ENCODE measurements around the gene SORL1-AS1.

SORL1-AS1 gene

DNA sequence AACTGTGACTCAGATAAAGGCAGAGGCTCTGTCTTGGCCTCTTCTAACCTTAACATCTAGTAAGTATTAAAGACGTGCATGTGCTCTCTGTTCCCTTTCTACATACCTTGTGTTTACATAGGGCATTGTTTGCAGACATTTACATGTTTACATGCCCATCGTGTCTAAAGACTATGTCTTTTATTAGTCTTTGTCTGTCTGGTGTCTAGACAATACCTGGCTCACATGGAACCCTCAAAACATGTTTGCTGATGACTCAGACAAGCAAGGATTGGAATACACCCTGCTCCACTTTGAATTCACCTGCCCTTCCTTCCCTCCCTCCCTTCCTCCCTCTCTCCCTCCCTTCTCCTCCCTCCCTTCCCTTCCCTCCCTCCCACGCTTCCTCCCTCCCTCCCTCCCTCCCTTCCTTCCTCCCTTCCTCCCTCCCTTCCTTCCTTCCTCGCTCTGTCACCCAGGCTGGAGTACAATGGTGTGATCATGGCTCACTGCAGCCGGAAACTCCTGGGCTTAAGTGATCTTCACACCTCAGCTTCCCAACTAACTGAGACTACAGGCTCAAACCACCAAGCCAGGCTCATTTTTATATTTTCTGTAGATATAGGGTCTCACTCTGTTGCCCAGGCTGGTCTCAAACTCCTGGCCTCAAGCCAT lies 23.7 kb upstream of the SORL1-AS1 start:
- DNase-seq (ENCODE audit: low spot score): no peak

DNA sequence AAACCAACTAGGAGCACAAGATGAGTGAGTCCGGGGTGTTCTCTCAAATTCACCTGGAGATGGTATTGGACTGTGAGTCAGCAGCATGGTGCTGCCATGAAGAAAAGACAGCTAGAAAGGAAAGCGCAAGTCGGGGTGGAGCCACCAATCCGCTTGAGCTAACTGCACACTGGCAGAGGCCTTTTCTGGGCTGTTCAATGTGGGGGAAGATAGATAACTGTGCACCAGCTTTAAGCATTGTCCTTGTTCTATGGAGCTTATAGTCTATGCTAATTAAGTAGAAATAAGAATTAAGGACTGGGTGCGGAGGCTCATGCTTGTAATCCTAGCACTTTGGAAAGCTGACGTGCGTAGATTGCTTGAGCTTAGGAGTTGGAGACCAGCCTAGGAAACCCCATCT lies 21.9 kb upstream of the SORL1-AS1 start:
- no peak for DNase-seq (ENCODE audit: low spot score)

GRCh38 chr11:121473064-121473777 lies 20.5 kb upstream of the SORL1-AS1 start:
- peak; percentile 98 for DNase-seq (ENCODE audit: low spot score)

GRCh38 chr11:121472312-121472711 lies 19.5 kb upstream of the SORL1-AS1 start:
- DNase-seq (ENCODE audit: low spot score): no peak

- no peak for DNase-seq (ENCODE audit: low spot score)
Measured at GRCh38 chr11:121471167-121471566, 18.4 kb upstream of the SORL1-AS1 start.

- no peak for DNase-seq (ENCODE audit: low spot score)
Measured at GRCh38 chr11:121469910-121470309, 17.1 kb upstream of the SORL1-AS1 start.

GRCh38 chr11:121467965-121468364 lies 15.2 kb upstream of the SORL1-AS1 start:
- DNase-seq (ENCODE audit: low spot score): no peak

- DNase-seq (ENCODE audit: low spot score): no peak
Measured at GRCh38 chr11:121467471-121467870, 14.7 kb upstream of the SORL1-AS1 start.

GRCh38 chr11:121466063-121466794 lies 13.5 kb upstream of the SORL1-AS1 start:
- DNase-seq (ENCODE audit: low spot score): no peak

DNA sequence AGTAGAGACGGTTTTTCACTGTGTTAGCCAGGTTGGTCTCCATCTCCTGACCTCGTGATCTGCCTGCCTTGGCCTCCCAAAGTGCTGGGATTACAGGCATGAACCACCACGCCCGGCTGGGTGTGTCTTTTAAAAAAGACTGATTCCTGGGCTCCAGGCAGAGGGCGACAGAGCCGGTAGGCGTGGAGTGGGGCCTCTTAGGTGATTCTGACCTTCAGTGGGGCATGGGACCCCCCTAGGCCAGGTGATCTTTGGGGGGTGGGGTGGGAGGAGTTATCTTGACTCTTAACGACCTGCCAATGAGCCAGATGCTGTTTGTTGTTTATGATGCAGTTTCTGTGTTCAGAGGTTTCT lies 12.9 kb upstream of the SORL1-AS1 start:
- no peak for DNase-seq (ENCODE audit: low spot score)

GRCh38 chr11:121464352-121464946 lies 11.7 kb upstream of the SORL1-AS1 start:
- peak; percentile 87 for DNase-seq (ENCODE audit: low spot score)

DNA sequence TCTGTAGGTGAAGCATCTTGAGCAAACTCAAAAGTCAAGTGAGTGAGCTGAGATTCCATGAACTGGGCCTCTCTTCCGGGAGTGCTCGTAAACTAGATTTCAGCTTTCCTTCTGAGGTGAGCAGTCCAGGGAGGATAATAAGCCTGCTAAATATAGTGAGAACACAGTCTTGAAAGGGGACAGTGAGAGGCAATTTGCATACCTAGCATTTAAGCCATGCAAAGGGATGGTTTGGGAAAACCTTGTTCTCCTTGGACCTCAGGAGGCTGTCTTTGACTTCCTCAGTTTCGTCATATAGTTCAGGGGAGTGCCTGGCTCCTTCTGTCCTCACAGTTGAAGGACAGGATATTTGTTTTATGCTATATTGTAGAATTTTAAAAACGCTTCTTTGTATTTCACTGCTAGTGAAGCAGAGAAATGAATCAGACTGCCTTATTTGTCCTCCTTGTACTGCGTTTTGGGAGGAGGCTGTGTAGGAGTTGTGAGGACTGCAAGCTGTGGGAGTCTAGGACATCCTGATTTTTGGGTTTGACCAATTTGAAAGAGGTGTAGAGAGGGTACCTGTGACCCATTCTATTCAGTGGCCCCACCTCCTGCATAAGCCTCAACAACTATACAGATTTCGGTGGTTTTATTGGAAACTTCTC lies 11.0 kb upstream of the SORL1-AS1 start:
- no peak for DNase-seq (ENCODE audit: low spot score)

DNA sequence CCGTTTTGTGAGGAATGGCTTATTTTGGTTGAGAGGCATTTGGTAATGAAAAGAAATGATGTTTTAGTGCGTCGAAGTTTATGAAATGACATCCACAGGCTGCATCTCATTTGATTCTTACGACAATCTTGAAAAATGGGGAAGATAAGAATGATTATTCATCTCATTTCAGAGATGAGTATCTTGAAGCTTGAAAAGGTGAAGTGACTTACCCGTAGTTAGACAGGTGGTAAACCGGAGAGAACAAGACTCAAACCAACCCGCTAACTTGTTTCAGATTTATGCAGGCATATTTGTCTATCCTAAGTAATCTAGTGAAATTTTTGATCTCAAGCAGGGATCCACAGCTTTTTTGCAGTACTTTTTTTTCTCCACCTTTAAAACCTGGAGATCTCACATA lies 9.1 kb upstream of the SORL1-AS1 start:
- DNase-seq (ENCODE audit: low spot score): no peak

DNA sequence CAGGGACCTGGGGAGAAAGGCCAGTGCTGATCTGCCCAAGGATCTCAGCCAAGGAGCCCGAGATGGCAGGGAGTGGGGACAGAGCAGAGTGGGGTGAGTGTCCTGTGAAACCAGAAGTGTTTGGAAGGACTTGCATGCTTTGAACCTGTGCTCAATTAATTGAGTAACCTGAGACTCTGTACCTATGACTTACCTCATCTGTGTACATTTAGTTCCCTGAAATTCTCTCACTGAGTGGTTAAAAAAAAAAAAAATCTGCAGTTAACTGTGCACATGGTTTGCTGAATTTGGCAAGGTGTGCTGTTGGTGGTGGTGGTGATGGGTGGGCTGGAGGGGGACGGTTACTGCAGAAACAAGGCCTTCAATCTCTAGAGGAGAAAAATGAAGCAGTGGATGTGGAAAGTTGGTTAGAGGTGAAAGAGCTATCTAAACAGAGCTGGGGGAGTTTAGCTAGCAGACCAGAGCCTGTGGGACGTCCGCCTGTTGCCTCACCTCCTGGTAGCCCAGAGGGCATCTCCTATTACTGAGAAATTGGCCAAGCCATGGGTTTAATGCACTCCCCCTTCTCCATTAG lies 8.3 kb upstream of the SORL1-AS1 start:
- DNase-seq (ENCODE audit: low spot score): no peak

GRCh38 chr11:121459413-121460017 lies 6.7 kb upstream of the SORL1-AS1 start:
- DNase-seq (ENCODE audit: low spot score): no peak

- no peak for DNase-seq (ENCODE audit: low spot score)
Measured at GRCh38 chr11:121458551-121458950, 5.8 kb upstream of the SORL1-AS1 start.

GRCh38 chr11:121456816-121457431 lies 4.2 kb upstream of the SORL1-AS1 start:
- DNase-seq (ENCODE audit: low spot score): no peak

DNA sequence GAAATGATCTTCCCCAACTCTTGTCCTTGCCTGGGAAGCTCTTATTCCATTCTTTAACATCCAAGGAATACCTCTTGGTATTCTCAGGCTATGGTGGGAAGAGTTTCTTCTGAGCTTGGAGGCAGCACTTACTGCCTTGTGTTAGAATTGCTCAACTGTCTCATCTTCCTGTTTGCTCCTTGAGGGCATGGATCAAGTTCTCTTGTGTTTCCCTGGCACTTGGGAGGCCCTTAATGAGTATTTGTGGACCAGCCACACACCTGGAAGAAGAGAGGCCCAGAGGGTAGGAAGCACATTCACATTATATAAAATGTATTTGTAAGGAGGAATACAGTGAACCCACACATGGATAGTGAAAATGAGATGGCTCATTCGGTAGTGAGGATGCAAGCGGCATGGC lies 3.4 kb upstream of the SORL1-AS1 start:
- no peak for DNase-seq (ENCODE audit: low spot score)

DNA sequence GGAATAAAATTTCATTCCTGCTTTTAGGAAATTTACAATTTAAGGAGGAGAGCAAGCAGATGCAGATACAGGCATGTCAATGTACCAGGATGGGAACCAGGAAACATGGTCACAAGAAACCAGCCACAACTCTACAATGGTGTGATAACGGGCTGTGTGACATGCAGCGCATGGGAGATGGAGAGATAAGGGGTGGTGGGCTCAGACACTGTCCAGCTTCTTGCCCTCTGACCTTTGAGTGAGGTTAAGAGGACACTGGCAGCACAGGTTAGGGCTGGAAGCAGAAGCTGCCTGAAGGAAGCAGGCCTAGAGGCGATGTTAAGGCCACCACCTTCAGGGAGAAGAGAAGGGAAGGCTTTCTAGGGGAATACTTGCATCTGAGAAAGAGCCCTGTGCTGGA lies 2.3 kb upstream of the SORL1-AS1 start:
- no peak for DNase-seq (ENCODE audit: low spot score)

DNA sequence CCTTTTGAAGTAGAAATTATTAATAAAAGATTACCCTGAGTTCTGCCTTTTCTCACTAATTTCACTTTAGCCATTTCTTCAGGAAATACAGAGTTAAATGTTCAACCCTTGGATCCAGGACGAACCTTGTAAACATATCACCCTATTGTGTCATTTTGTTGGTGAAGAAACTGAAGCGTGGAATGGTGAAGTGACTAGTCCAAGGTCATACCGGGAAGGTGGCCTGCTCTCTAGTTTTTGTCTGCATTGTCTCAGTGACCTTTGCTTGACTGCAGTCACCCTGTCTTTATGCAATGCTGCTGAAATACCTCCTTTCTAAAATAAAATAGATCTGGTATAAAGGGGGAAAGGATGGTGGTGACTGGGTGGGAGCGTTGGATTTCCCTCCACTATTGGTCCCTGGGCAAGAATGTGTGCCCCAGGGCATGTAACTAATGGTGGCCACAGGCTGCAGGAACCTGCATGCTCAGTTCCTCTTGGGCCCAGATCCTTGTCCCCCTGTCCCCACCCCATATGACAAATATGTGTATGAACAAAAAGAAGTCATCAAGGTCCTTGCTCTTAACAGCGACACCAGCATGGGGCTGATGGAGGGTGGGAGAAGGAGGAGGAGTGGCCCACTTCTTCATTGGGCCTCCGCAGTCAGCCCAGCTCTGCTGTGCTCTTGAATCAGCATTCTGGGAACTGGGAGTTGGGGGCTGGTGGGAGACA lies 977 bp upstream of the SORL1-AS1 start:
- DNase-seq (ENCODE audit: low spot score): no peak
